Neural progenitor cell (in vitro differentiated cells): ENCODE data around the gene CDH23.

Experiments used
- CTCF ChIP-seq: fragments of 200-600 bp; sonication (generic); IDR thresholded peaks from 2 replicates; pipeline ENCODE4 v1.5.1; 2017; ENCODE audit warnings: antibody characterized with exemption, mild to moderate bottlenecking
- EZH2 ChIP-seq: fragments of 200-600 bp; sonication (generic); IDR thresholded peaks from 2 replicates; pipeline ENCODE4 v1.6.1; 2017; ENCODE audit warnings: antibody characterized with exemption, mild to moderate bottlenecking, moderate library complexity
- EZH2phosphoT487 ChIP-seq: fragments of 200-600 bp; sonication (generic); IDR thresholded peaks from 2 replicates; pipeline ENCODE4 v1.6.1; 2017; ENCODE audit warnings: antibody characterized with exemption

DNA sequence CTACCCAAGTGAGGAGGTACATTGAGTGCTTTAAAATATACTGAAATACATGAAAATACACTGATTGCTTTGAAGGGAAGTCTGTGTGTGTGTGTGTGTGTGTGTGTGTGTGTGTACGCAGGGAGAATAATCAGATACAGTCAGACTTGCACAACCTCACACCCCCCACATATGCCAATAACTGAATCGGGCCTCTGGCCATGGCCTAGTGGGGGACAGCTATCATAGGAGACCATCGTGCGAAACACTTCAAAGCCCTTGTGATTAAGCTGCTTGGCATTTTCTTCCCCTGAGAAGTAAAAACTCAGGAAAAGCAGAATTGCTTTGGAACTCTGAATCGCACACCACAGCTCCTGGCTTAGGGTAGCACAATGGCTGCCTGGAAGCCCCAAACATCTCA is 187.7 kb downstream of the CDH23 start:
- TF ChIP-seq CTCF, result no peak
- no peak for TF ChIP-seq EZH2
- no peak for TF ChIP-seq EZH2phosphoT487
